ENCODE data around the gene PHF21B. TPM values are rescaled to one million over a fixed set of nuclear protein-coding genes. Genes with fewer than 3 reads are reported as not detected.

The PHF21B gene
- total and polyA plus RNA-seq, 7 donors: 0.13 to 0.66 (median 0.28) TPM; not detected in 4

- Histone ChIP-seq H3K36me3 (no peaks in the 10 kb centered on the region), H3K9me3 (no peaks in the 10 kb centered on the region), H3K4me3 (no peak overlapping the region), H3K27me3 (peaks cover 0 to 24% (median 0%) of the 10 kb centered on the region in 3 donors), H3K4me1 (no peaks in the 10 kb centered on the region), H3K27ac (no peak overlapping the region)
- intact Hi-C loops (cut with DNase I): no loop called here
- TF ChIP-seq EP300 (IDR thresholded peaks at IDR 0.05) (no peak), POLR2AphosphoS5 (IDR thresholded peaks at IDR 0.05) (no peak), POLR2A (IDR thresholded peaks at IDR 0.05) (no peak)
- TF ChIP-seq, protein P1, sequence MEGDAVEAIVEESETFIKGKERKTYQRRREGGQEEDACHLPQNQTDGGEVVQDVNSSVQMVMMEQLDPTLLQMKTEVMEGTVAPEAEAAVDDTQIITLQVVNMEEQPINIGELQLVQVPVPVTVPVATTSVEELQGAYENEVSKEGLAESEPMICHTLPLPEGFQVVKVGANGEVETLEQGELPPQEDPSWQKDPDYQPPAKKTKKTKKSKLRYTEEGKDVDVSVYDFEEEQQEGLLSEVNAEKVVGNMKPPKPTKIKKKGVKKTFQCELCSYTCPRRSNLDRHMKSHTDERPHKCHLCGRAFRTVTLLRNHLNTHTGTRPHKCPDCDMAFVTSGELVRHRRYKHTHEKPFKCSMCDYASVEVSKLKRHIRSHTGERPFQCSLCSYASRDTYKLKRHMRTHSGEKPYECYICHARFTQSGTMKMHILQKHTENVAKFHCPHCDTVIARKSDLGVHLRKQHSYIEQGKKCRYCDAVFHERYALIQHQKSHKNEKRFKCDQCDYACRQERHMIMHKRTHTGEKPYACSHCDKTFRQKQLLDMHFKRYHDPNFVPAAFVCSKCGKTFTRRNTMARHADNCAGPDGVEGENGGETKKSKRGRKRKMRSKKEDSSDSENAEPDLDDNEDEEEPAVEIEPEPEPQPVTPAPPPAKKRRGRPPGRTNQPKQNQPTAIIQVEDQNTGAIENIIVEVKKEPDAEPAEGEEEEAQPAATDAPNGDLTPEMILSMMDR (IDR thresholded peaks at IDR 0.05): no peak
- 77 to 87% methylated on average over 17 of the region's 17 CpGs for WGBS, 2 donors
- DNase-seq: no peak
Measured at GRCh38 chr22:44943701-44944324, 66.0 kb downstream of the PHF21B start.

DNA sequence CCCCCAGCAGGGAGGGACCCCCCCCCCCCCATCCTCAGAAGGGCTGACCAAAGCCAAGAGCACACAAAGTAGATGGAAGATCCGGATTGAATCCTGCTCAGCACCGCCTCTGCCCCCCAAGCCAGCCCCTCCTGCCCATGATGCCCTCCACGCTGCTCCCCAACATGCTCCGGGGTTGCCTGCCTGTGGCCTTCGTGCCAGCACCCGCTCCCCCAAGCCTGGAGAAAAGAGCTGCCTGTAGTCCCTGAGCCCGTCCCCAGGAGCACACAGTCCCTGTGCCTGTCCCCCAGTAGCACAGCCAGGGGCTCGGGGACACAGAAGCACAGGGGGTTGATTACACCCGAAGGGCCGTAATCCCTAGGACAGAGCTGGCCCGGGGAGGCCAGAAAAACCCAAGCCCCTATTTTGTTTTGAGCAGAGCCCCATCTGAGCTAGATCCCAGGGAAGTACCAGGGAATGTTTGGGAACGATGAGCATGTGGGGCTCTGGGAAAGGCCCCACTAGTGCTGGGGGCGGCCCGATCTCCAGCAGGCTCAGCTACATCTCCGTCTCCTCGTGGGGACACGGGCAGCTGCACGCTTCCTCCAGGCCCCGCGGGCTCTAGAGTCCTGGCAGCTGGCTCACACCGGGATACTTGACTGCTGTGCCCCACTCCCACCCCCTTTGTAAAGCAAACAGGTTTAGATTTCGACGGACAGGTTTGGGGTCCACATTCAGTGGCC lies 66.7 kb downstream of the PHF21B start:
- WGBS, 2 donors: 79 to 85% methylated on average over 23 of the region's 23 CpGs
- Histone ChIP-seq H3K36me3 (no peaks in the 10 kb centered on the region), H3K27me3 (peaks cover 0 to 24% (median 0%) of the 10 kb centered on the region in 3 donors), H3K4me1 (no peaks in the 10 kb centered on the region), H3K4me3 (no peak overlapping the region), H3K9me3 (no peaks in the 10 kb centered on the region), H3K27ac (no peak overlapping the region)
- TF ChIP-seq POLR2AphosphoS5 (IDR thresholded peaks at IDR 0.05) (no peak), EP300 (IDR thresholded peaks at IDR 0.05) (no peak), POLR2A (IDR thresholded peaks at IDR 0.05) (no peak)
- intact Hi-C loops (cut with DNase I): no loop called here
- no peak for DNase-seq

GRCh38 chr22:44942056-44942455 lies 67.7 kb downstream of the PHF21B start:
- WGBS, 2 donors: 61 to 79% methylated on average over 7 of the region's 7 CpGs
- TF ChIP-seq, protein P1 (IDR thresholded peaks at IDR 0.05): no peak
- TF ChIP-seq POLR2A (IDR thresholded peaks at IDR 0.05): no peak
- TF ChIP-seq POLR2AphosphoS5 (IDR thresholded peaks at IDR 0.05): no peak
- TF ChIP-seq EP300 (IDR thresholded peaks at IDR 0.05): no peak

GRCh38 chr22:44941207-44941606 lies 68.6 kb downstream of the PHF21B start:
- WGBS, 2 donors: 70 to 75% methylated on average over 15 of the region's 15 CpGs
- H3K4me3 ChIP-seq: no peak overlapping the region
- H3K27ac ChIP-seq: no peak overlapping the region
- peaks cover 0 to 24% (median 0%) of the 10 kb centered on the region in 3 donors for H3K27me3 ChIP-seq
- H3K4me1 ChIP-seq: no peaks in the 10 kb centered on the region
- DNase-seq: no peak
- no peaks in the 10 kb centered on the region for H3K9me3 ChIP-seq
- TF ChIP-seq, protein P1 (IDR thresholded peaks at IDR 0.05): no peak
- TF ChIP-seq POLR2AphosphoS5 (IDR thresholded peaks at IDR 0.05): no peak
- TF ChIP-seq EP300 (IDR thresholded peaks at IDR 0.05): no peak
- TF ChIP-seq POLR2A (IDR thresholded peaks at IDR 0.05): no peak
- intact Hi-C loops (cut with DNase I): no loop called here
- H3K36me3 ChIP-seq: no peaks in the 10 kb centered on the region

More at GRCh38 chr22:44942056-44942455, 67.7 kb downstream of the PHF21B start:
- Histone ChIP-seq H3K4me1 (no peaks in the 10 kb centered on the region), H3K9me3 (no peaks in the 10 kb centered on the region), H3K27ac (no peak overlapping the region), H3K27me3 (peaks cover 0 to 24% (median 0%) of the 10 kb centered on the region in 3 donors), H3K4me3 (no peak overlapping the region), H3K36me3 (no peaks in the 10 kb centered on the region)
- intact Hi-C loops (cut with DNase I): no loop called here
- DNase-seq: no peak

- TF ChIP-seq, protein P1 (IDR thresholded peaks at IDR 0.05): no peak
- TF ChIP-seq POLR2AphosphoS5 (IDR thresholded peaks at IDR 0.05) (no peak), EP300 (IDR thresholded peaks at IDR 0.05) (no peak), POLR2A (IDR thresholded peaks at IDR 0.05) (no peak)
- no peak for DNase-seq
- Histone ChIP-seq H3K9me3 (no peaks in the 10 kb centered on the region), H3K4me3 (no peak overlapping the region), H3K27me3 (peaks cover 0 to 18% (median 0%) of the 10 kb centered on the region in 3 donors), H3K27ac (no peak overlapping the region), H3K4me1 (no peaks in the 10 kb centered on the region), H3K36me3 (no peaks in the 10 kb centered on the region)
- intact Hi-C loops (cut with DNase I): no loop called here
- 42 to 73% methylated on average over 11 of the region's 11 CpGs for WGBS, 2 donors
Measured at GRCh38 chr22:44940130-44940529, 69.7 kb downstream of the PHF21B start.

Data from sigmoid colon (tissue), 7 donors.